ENCODE data around the gene CSMD2. TPM values are rescaled to one million over a fixed set of nuclear protein-coding genes. Genes with fewer than 3 reads are reported as not detected.

CSMD2 gene
- total RNA-seq, 6 donors from 2014 or later, result 0.39 to 1.0 (median 0.52) TPM

GRCh38 chr1:33875862-33876261 is 289.2 kb downstream of the CSMD2 start:
- Histone ChIP-seq H3K9me3 (no peaks in the 10 kb centered on the region), H3K27me3 (no peaks in the 10 kb centered on the region), H3K4me1 (no peaks in the 10 kb centered on the region), H3K4me3 (no peak overlapping the region), H3K27ac (no peak overlapping the region), H3K36me3 (no peaks in the 10 kb centered on the region)
- DNase-seq (no peak), ATAC-seq (ENCODE audit: low FRiP score in 2 of 2) (no peak)
- WGBS, 2 donors, result 79 to 92% methylated on average over 3 of the region's 3 CpGs
- no peak for TF ChIP-seq POLR2A (IDR thresholded peaks at IDR 0.05)
- no peak for TF ChIP-seq POLR2AphosphoS5 (IDR thresholded peaks at IDR 0.05)
- TF ChIP-seq EP300 (IDR thresholded peaks at IDR 0.05), result no peak
- no peak for TF ChIP-seq CTCF (IDR thresholded peaks at IDR 0.05)

DNA sequence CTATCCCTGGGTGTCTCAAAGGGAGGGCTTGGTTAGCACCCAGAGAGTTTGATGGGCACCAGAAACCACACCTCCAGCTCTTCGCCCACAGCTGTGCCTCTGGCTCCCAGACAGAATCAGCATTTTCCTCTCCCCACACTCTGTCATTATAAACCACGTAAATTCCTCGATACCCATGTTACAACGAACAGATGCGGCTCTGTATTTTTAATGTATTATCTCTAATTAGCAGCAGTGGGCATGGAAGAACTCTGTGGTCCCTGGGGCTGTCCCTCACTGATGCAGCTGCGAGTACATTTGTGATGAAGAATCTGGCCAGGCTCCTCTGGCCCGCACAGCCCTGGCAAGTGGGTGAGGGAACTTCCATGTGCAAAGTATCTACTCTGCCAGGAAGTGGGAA is 290.4 kb downstream of the CSMD2 start:
- 85 to 88% methylated on average over 7 of the region's 7 CpGs for WGBS, 2 donors
- TF ChIP-seq POLR2AphosphoS5 (IDR thresholded peaks at IDR 0.05), result no peak
- TF ChIP-seq EP300 (IDR thresholded peaks at IDR 0.05), result no peak
- no peak for TF ChIP-seq CTCF (IDR thresholded peaks at IDR 0.05)
- no peak for TF ChIP-seq POLR2A (IDR thresholded peaks at IDR 0.05)
- Histone ChIP-seq H3K9me3 (no peaks in the 10 kb centered on the region), H3K27me3 (no peaks in the 10 kb centered on the region), H3K4me1 (no peaks in the 10 kb centered on the region), H3K36me3 (no peaks in the 10 kb centered on the region), H3K4me3 (no peak overlapping the region), H3K27ac (no peak overlapping the region)
- ATAC-seq (ENCODE audit: low FRiP score in 2 of 2), result no peak
- no peak for DNase-seq

- H3K27ac ChIP-seq, result no peak overlapping the region
- no peaks in the 10 kb centered on the region for H3K27me3 ChIP-seq
- no peaks in the 10 kb centered on the region for H3K36me3 ChIP-seq
- ATAC-seq (ENCODE audit: low FRiP score in 2 of 2), result peak in 1 of 2 donors; percentile 14
- TF ChIP-seq POLR2A (IDR thresholded peaks at IDR 0.05) (no peak), POLR2AphosphoS5 (IDR thresholded peaks at IDR 0.05) (no peak), CTCF (IDR thresholded peaks at IDR 0.05) (no peak), EP300 (IDR thresholded peaks at IDR 0.05) (no peak)
- no peak overlapping the region for H3K4me3 ChIP-seq
- no peak for DNase-seq
- no peaks in the 10 kb centered on the region for H3K9me3 ChIP-seq
- no peaks in the 10 kb centered on the region for H3K4me1 ChIP-seq
- 74 to 79% methylated on average over 2 of the region's 2 CpGs for WGBS, 2 donors
Measured at GRCh38 chr1:33872683-33873082, 292.3 kb downstream of the CSMD2 start.

DNA sequence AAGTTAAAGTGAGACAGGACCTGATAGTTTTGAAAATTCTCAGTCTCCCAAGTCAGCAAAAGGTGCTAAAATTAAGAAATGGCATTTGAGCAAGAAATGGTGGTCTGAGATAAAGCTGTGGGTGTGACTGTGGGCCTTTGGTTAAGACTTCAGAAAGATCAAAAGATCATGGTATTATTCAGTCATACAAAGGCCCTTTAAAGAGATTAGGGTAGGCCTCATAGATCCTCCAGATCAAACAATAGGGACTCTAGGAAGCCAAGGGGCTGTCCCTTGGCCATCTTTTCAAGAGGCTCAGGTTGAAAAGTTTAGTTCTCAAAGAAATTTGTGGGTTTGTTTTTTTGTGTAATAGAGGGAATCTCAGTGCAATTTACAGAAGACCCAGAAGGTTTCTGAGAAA is 292.8 kb downstream of the CSMD2 start:
- no peak for DNase-seq
- H3K4me1 ChIP-seq, result no peaks in the 10 kb centered on the region
- H3K27me3 ChIP-seq, result no peaks in the 10 kb centered on the region
- ATAC-seq (ENCODE audit: low FRiP score in 2 of 2), result no peak
- H3K4me3 ChIP-seq, result no peak overlapping the region
- peaks cover 0 to 1% (median 0%) of the 10 kb centered on the region in 4 donors for H3K9me3 ChIP-seq
- TF ChIP-seq POLR2AphosphoS5 (IDR thresholded peaks at IDR 0.05), result no peak
- TF ChIP-seq CTCF (IDR thresholded peaks at IDR 0.05), result no peak
- TF ChIP-seq POLR2A (IDR thresholded peaks at IDR 0.05), result no peak
- no peak for TF ChIP-seq EP300 (IDR thresholded peaks at IDR 0.05)
- no peaks in the 10 kb centered on the region for H3K36me3 ChIP-seq
- H3K27ac ChIP-seq, result no peak overlapping the region

DNA sequence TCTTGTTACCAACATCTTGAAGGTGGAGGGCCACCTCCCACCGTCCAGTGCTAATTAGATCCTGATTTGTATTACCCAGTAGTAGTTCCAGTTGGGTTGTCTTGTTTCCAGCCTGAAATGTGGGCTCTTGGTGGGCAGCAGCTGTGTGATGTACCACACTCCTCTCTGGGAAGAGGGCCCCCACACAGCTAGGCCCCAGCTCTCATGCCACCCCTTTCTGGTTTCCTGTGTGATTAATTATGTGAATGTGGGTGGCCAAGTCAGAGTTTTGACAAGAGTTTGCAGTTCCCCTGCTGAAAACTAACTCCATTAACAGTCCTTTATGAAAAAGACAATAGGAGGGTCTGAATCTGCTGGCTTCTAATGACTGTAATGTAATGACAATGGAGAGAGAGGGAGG is 297.3 kb downstream of the CSMD2 start:
- no peak for ATAC-seq (ENCODE audit: low FRiP score in 2 of 2)
- 79 to 93% methylated on average over 1 of the region's 1 CpG for WGBS, 2 donors

More for the DNA sequence above, 297.3 kb downstream of the CSMD2 start:
- H3K4me1 ChIP-seq, result peaks cover 0 to 4% (median 0%) of the 10 kb centered on the region in 4 donors
- no peak overlapping the region for H3K4me3 ChIP-seq
- H3K9me3 ChIP-seq, result peaks cover 0 to 3% (median 0%) of the 10 kb centered on the region in 4 donors
- H3K27me3 ChIP-seq, result no peaks in the 10 kb centered on the region
- H3K36me3 ChIP-seq, result no peaks in the 10 kb centered on the region
- no peak for DNase-seq
- TF ChIP-seq POLR2AphosphoS5 (IDR thresholded peaks at IDR 0.05), result no peak
- TF ChIP-seq CTCF (IDR thresholded peaks at IDR 0.05), result no peak
- no peak for TF ChIP-seq EP300 (IDR thresholded peaks at IDR 0.05)
- no peak for TF ChIP-seq POLR2A (IDR thresholded peaks at IDR 0.05)
- no peak overlapping the region for H3K27ac ChIP-seq

Data from upper lobe of left lung (tissue), 6 donors.